Measurements from ENCODE around the gene SULT1A1.
"Not testable (repeated sequence)": the region's sequence is repeated elsewhere in the genome, so short reads cannot be mapped to it uniquely, and the experiment has no call there.

The SULT1A1 gene

GRCh38 chr16:28567292-28567691 is 42.6 kb downstream of the SULT1A1 start:
- Histone ChIP-seq H3K4me3 (ENCODE audit: low read depth, low read length) (no peak overlapping the region), H3K36me3 (peaks cover 11% of the 10 kb centered on the region; the same call in 1 of the 2 replicates), H3K9me3 (ENCODE audit: severe bottlenecking) (peaks cover 9% of the 10 kb centered on the region), H3K27me3 (ENCODE audit: insufficient read depth, low read depth, severe bottlenecking) (no peaks in the 10 kb centered on the region), H3K27ac (no peak overlapping the region)
- no peak for TF ChIP-seq CTCF (IDR thresholded peaks at IDR 0.05; ENCODE audit: low read depth, low read length)
- no peak for DNase-seq

GRCh38 chr16:28566233-28566925 is 43.5 kb downstream of the SULT1A1 start:
- H3K27ac ChIP-seq; H3K27me3 ChIP-seq (ENCODE audit: insufficient read depth, low read depth, severe bottlenecking); H3K4me3 ChIP-seq (ENCODE audit: low read depth, low read length); H3K9me3 ChIP-seq (ENCODE audit: severe bottlenecking): not testable (repeated sequence)
- DNase-seq, result peak; percentile 33
- peaks cover 11% of the 10 kb centered on the region; the same call in 1 of the 2 replicates for H3K36me3 ChIP-seq

GRCh38 chr16:28563218-28563617 is 46.6 kb downstream of the SULT1A1 start:
- DNase-seq, result no peak
- no peak overlapping the region for H3K4me3 ChIP-seq (ENCODE audit: low read depth, low read length)
- H3K27ac ChIP-seq, result no peak overlapping the region
- H3K9me3 ChIP-seq (ENCODE audit: severe bottlenecking), result peaks cover 9% of the 10 kb centered on the region
- no peaks in the 10 kb centered on the region for H3K27me3 ChIP-seq (ENCODE audit: insufficient read depth, low read depth, severe bottlenecking)
- TF ChIP-seq CTCF (IDR thresholded peaks at IDR 0.05; ENCODE audit: low read depth, low read length), result no peak
- H3K36me3 ChIP-seq, result peaks cover 26% of the 10 kb centered on the region

- H3K27ac ChIP-seq, result no peak overlapping the region
- no peak for TF ChIP-seq CTCF (IDR thresholded peaks at IDR 0.05; ENCODE audit: low read depth, low read length)
Observed at GRCh38 chr16:28562199-28562598, 47.6 kb downstream of the SULT1A1 start.

GRCh38 chr16:28561557-28562187 is 48.2 kb downstream of the SULT1A1 start:
- no peak for DNase-seq
- Histone ChIP-seq H3K9me3 (ENCODE audit: severe bottlenecking) (no peaks in the 10 kb centered on the region), H3K27me3 (ENCODE audit: insufficient read depth, low read depth, severe bottlenecking) (no peaks in the 10 kb centered on the region), H3K36me3 (peaks cover 26% of the 10 kb centered on the region), H3K4me3 (ENCODE audit: low read depth, low read length) (no peak overlapping the region), H3K27ac (no peak overlapping the region)
- no peak for TF ChIP-seq CTCF (IDR thresholded peaks at IDR 0.05; ENCODE audit: low read depth, low read length)

More at GRCh38 chr16:28562199-28562598, 47.6 kb downstream of the SULT1A1 start:
- Histone ChIP-seq H3K36me3 (peaks cover 26% of the 10 kb centered on the region), H3K4me3 (ENCODE audit: low read depth, low read length) (no peak overlapping the region), H3K27me3 (ENCODE audit: insufficient read depth, low read depth, severe bottlenecking) (no peaks in the 10 kb centered on the region), H3K9me3 (ENCODE audit: severe bottlenecking) (peaks cover 4% of the 10 kb centered on the region)
- DNase-seq, result no peak

- Histone ChIP-seq H3K27ac (no peak overlapping the region), H3K36me3 (peaks cover 29% of the 10 kb centered on the region), H3K4me3 (ENCODE audit: low read depth, low read length) (no peak overlapping the region), H3K27me3 (ENCODE audit: insufficient read depth, low read depth, severe bottlenecking) (no peaks in the 10 kb centered on the region), H3K9me3 (ENCODE audit: severe bottlenecking) (no peaks in the 10 kb centered on the region)
- DNase-seq, result no peak
- no peak for TF ChIP-seq CTCF (IDR thresholded peaks at IDR 0.05; ENCODE audit: low read depth, low read length)
Observed at GRCh38 chr16:28558456-28558855, 51.4 kb downstream of the SULT1A1 start.
